Smooth muscle cell (in vitro differentiated cells): ENCODE results near the gene HPGDS. TPM values are rescaled to one million over a fixed set of nuclear protein-coding genes. Genes with fewer than 3 reads are reported as not detected.

Experiments
- DNase-seq: peaks from one replicate; lab custom pipeline; 2025; ENCODE audit not compliant: unreplicated experiment; lab: John Stamatoyannopoulos, UW
- H2AFZ ChIP-seq: fragments of 200-600 bp; sonication (generic); 2 replicates; pipeline ENCODE4 v1.6.0; 2016; ENCODE audit warnings: antibody characterized with exemption, low read depth, mild to moderate bottlenecking
- H3F3A ChIP-seq: fragments of 200-600 bp; sonication (generic); 2 replicates; pipeline ENCODE4 v1.6.0; 2017; ENCODE audit warnings: antibody characterized with exemption, low read depth
- H3K27ac ChIP-seq: fragments of 200-600 bp; sonication (generic); 2 replicates; pipeline ENCODE4 v1.5.1; 2016; ENCODE audit warnings: low read depth, mild to moderate bottlenecking
- H3K27me3 ChIP-seq: fragments of 200-600 bp; sonication (generic); 2 replicates; pipeline ENCODE4 v1.6.1; 2016; ENCODE audit warnings: low read depth, mild to moderate bottlenecking
- H3K36me3 ChIP-seq: fragments of 200-600 bp; sonication (generic); 2 replicates; pipeline ENCODE4 v1.5.1; 2016; ENCODE audit warnings: low read depth
- H3K4me1 ChIP-seq: fragments of 200-600 bp; sonication (generic); 2 replicates; pipeline ENCODE4 v1.5.1; 2016; ENCODE audit warnings: low read depth
- H3K4me2 ChIP-seq: fragments of 200-600 bp; sonication (generic); 2 replicates; pipeline ENCODE4 v1.6.0; 2016; ENCODE audit warnings: mild to moderate bottlenecking
- H3K4me3 ChIP-seq: fragments of 200-600 bp; sonication (generic); 2 replicates; pipeline ENCODE4 v1.5.1; 2016; ENCODE audit warnings: mild to moderate bottlenecking
- H3K79me2 ChIP-seq: fragments of 200-600 bp; sonication (generic); 2 replicates; pipeline ENCODE4 v1.6.0; 2016; ENCODE audit warnings: low read depth, mild to moderate bottlenecking
- H3K9ac ChIP-seq: fragments of 200-600 bp; sonication (generic); 2 replicates; pipeline ENCODE4 v1.6.0; 2016; ENCODE audit warnings: low read depth
- H3K9me3 ChIP-seq: fragments of 200-600 bp; sonication (generic); replicated peaks from 2 replicates; pipeline ENCODE4 v1.5.1; 2016; ENCODE audit warnings: low read depth
- H4K20me1 ChIP-seq: fragments of 200-600 bp; sonication (generic); 2 replicates; pipeline ENCODE4 v1.6.0; 2016; ENCODE audit warnings: low read depth
- CTCF ChIP-seq: fragments of 200-600 bp; sonication (generic); IDR thresholded peaks from 2 replicates; pipeline ENCODE4 v1.5.1; 2017; ENCODE audit warnings: borderline replicate concordance, mild to moderate bottlenecking, antibody characterized with exemption; ENCODE audit not compliant: insufficient read depth, poor library complexity, severe bottlenecking
- WGBS: methylation state at CpG from one replicate; pipeline ENCODE4 v1.1.7; 2016; ENCODE audit warnings: low lambda C conversion rate; 5-methylcytosine and 5-hydroxymethylcytosine counted together
- polyA plus RNA-seq: library from polyadenylated mRNA; unstranded; fragments of >200 nt; fragmentation: Nextera tagmentation; extraction: Ambion mirVana; gene quantifications from 2 replicates; pipeline ENCODE4 v1.2.1, GENCODE V29; 2016
- total RNA-seq: library from RNA; depleted of rRNA; stranded (reverse); fragments of >200 nt; gene quantifications from 2 replicates; pipeline ENCODE4 v1.2.3, GENCODE V29; 2014

Gene HPGDS
- total and polyA plus RNA-seq, 2 experiments from 2014 or later = not detected

GRCh38 chr4:94271248-94271647, 71.4 kb downstream of the HPGDS start:
- WGBS = 87% methylated on average over 2 of the region's 2 CpGs
- TF ChIP-seq CTCF = no peak

GRCh38 chr4:94267037-94267436, 75.6 kb downstream of the HPGDS start:
- Histone ChIP-seq H3K79me2 (peaks cover 6% of the 10 kb centered on the region), H3K4me1 (no peaks in the 10 kb centered on the region), H3K9me3 (no peaks in the 10 kb centered on the region), H3K4me2 (no peak overlapping the region), H2AFZ (no peak overlapping the region), H3K36me3 (peaks cover 13% of the 10 kb centered on the region), H3K27me3 (no peaks in the 10 kb centered on the region), H4K20me1 (no peaks in the 10 kb centered on the region), H3F3A (no peaks in the 10 kb centered on the region), H3K27ac (no peak overlapping the region), H3K4me3 (no peak overlapping the region), H3K9ac (no peak overlapping the region)
- WGBS = 100% methylated on average over 4 of the region's 4 CpGs
- TF ChIP-seq CTCF = no peak
- DNase-seq = no peak

More at GRCh38 chr4:94271248-94271647, 71.4 kb downstream of the HPGDS start:
- H2AFZ ChIP-seq = no peak overlapping the region
- H3F3A ChIP-seq = no peaks in the 10 kb centered on the region
- H3K27ac ChIP-seq = no peak overlapping the region
- peaks cover 6% of the 10 kb centered on the region for H3K79me2 ChIP-seq
- H4K20me1 ChIP-seq = no peaks in the 10 kb centered on the region
- H3K4me1 ChIP-seq = no peaks in the 10 kb centered on the region
- H3K4me2 ChIP-seq = no peak overlapping the region
- H3K9me3 ChIP-seq = no peaks in the 10 kb centered on the region
- H3K4me3 ChIP-seq = no peak overlapping the region
- H3K36me3 ChIP-seq = peaks cover 13% of the 10 kb centered on the region
- no peak overlapping the region for H3K9ac ChIP-seq
- no peaks in the 10 kb centered on the region for H3K27me3 ChIP-seq
- DNase-seq = no peak

DNA sequence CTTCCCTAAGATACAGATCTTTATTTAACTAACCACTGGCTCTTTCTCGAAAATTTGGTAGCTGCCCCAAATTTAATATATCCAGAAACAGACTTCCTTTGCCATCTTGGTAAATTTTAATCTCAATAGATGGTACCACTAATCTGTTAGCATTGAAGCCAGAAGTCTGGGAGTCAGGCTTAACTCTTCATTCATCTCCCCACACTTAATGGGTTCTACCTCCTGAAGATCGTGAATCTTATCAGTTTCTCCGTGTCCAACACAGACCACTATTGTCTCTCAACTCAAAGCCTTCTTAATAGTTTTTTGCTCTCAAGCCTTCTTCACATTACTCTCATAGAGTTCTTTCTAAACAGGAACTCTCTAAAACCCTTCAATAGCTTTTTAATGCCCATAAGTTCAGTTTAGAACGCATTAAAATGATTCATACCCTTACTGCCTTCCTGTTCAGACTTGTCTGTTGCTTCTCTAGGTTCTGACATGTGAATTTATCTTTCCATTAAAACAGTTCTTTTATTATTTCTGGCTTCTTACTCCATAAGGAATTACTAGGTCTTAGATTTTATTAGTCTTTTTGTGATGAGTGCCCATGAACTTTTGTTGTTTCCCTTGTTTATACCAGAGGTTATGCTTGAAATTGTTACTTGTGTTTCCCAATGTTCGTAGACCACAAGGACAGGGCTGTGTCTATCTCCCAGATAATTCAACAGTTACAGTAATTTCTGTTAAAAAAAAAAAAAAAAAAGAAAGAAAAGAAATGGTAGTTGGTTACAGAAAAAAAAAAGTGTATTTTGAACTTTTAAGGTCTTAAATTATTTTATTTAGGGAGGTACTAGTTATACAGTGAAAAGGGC, 80.2 kb downstream of the HPGDS start:
- Histone ChIP-seq H3F3A (no peaks in the 10 kb centered on the region), H3K27ac (peak overlapping the region; percentile 27), H3K79me2 (peaks cover 5% of the 10 kb centered on the region), H2AFZ (no peak overlapping the region), H3K27me3 (no peaks in the 10 kb centered on the region), H3K9me3 (no peaks in the 10 kb centered on the region), H3K4me1 (no peaks in the 10 kb centered on the region), H3K4me3 (no peak overlapping the region), H4K20me1 (peaks cover 3% of the 10 kb centered on the region), H3K9ac (no peak overlapping the region), H3K36me3 (no peaks in the 10 kb centered on the region), H3K4me2 (peak overlapping the region; percentile 15)
- no peak for TF ChIP-seq CTCF
- no peak for DNase-seq
- 19% methylated on average over 5 of the region's 5 CpGs for WGBS

- peak; percentile 22 for TF ChIP-seq CTCF
- DNase-seq = no peak
- H3K27ac ChIP-seq = no peak overlapping the region
- H3K9me3 ChIP-seq = no peaks in the 10 kb centered on the region
- no peak overlapping the region for H2AFZ ChIP-seq
- H3K27me3 ChIP-seq = no peaks in the 10 kb centered on the region
- peaks cover 10% of the 10 kb centered on the region for H3K36me3 ChIP-seq
- H3K9ac ChIP-seq = no peak overlapping the region
- peaks cover 3% of the 10 kb centered on the region for H4K20me1 ChIP-seq
- no peaks in the 10 kb centered on the region for H3F3A ChIP-seq
- peaks cover 7% of the 10 kb centered on the region for H3K4me1 ChIP-seq
- H3K4me2 ChIP-seq = no peak overlapping the region
- no peaks in the 10 kb centered on the region for H3K79me2 ChIP-seq
- H3K4me3 ChIP-seq = no peak overlapping the region
Observed at GRCh38 chr4:94256828-94257227, 85.8 kb downstream of the HPGDS start.
